Measurements from ENCODE around the gene TNIP2. TPM values are rescaled to one million over a fixed set of nuclear protein-coding genes. Genes with fewer than 3 reads are reported as not detected.
A peak's percentile ranks its signal among the peaks of the same experiment; 100 is the strongest.

The TNIP2 gene
- total and polyA plus RNA-seq, 2 of the 13 experiments (the other 11 are each of a cell fraction or from before 2014, with no cell fraction given): 25.6 to 38.0 TPM

GRCh38 chr4:2742081-2742822 is 13.9 kb downstream of the TNIP2 start:
- no peak overlapping the region for H3K27ac ChIP-seq (ENCODE audit: extremely low read length, insufficient read depth, low read length)
- BruUV-seq (replicated peaks): no TSS peak
- 98% methylated on average over 6 of the region's 27 CpGs for WGBS (ENCODE audit: low lambda C conversion rate)
- H3K9ac ChIP-seq (ENCODE audit: insufficient read depth, low read depth, low read length): no peak overlapping the region
- H3K4me3 ChIP-seq (replicated peaks in 1 of 3; ENCODE audit: insufficient read depth in 1 of 3, low read depth in 2 of 3, low read length in 3 of 3): no peak overlapping the region
- H3K4me2 ChIP-seq (ENCODE audit: low read depth, low read length): no peak overlapping the region
- intact Hi-C loops (cut with micrococcal nuclease; ENCODE audit: unreplicated experiment): no loop called here
- no peaks in the 10 kb centered on the region for H3K27me3 ChIP-seq (ENCODE audit: control insufficient read depth in 1 of 2, insufficient read depth in 2 of 2, low read length in 2 of 2)
- ATAC-seq (no peak; the same call in 2 of the 3 replicates), DNase-seq (ENCODE audit: low spot score) (no peak), FAIRE-seq (no peak)
- ChIA-PET CTCF (ENCODE audit: low intra/inter-chr PET ratio, low total read pairs) (no interaction called here), POLR2A (no interaction called here)
- H2AFZ ChIP-seq (ENCODE audit: low read length): no peak overlapping the region
- TF ChIP-seq JARID2 (CRISPR knock-in tag; IDR thresholded peaks at IDR 0.05; ENCODE audit: insufficient replicate concordance) (no peak), AGO2 (optimal IDR thresholded peaks at IDR 0.05; ENCODE audit: low read depth, low read length) (peak; percentile 48)
- H3K9me3 ChIP-seq (ENCODE audit: low read length): no peaks in the 10 kb centered on the region
- H3K79me2 ChIP-seq (ENCODE audit: insufficient read depth, low read length): no peaks in the 10 kb centered on the region
- H3K36me3 ChIP-seq (replicated peaks in 1 of 2; ENCODE audit: control insufficient read depth in 1 of 2, insufficient read depth in 2 of 2, low read length in 2 of 2): peaks cover 21 to 47% of the 10 kb centered on the region in 2 experiments
- no peaks in the 10 kb centered on the region for H3K4me1 ChIP-seq (ENCODE audit: insufficient read depth, low read length)
- in situ Hi-C loops (cut with HindIII; ENCODE audit: extremely low pct_ligation_motif_present, low pct_unique_long_range_greater_than_20kb): no loop called here
- no peaks in the 10 kb centered on the region for H4K20me1 ChIP-seq (ENCODE audit: insufficient read depth, low read length)

GRCh38 chr4:2741626-2742025 is 14.5 kb downstream of the TNIP2 start:
- ChIA-PET POLR2A (no interaction called here), CTCF (ENCODE audit: low intra/inter-chr PET ratio, low total read pairs) (no interaction called here)
- ATAC-seq (peak; percentile 10), DNase-seq (ENCODE audit: low spot score) (no peak), FAIRE-seq (no peak)
- WGBS (ENCODE audit: low lambda C conversion rate): 88% methylated on average over 9 of the region's 9 CpGs
- Histone ChIP-seq H3K36me3 (replicated peaks in 1 of 2; ENCODE audit: control insufficient read depth in 1 of 2, insufficient read depth in 2 of 2, low read length in 2 of 2) (peaks cover 17 to 41% of the 10 kb centered on the region in 2 experiments), H3K9ac (ENCODE audit: insufficient read depth, low read depth, low read length) (no peak overlapping the region), H3K27ac (ENCODE audit: extremely low read length, insufficient read depth, low read length) (no peak overlapping the region), H3K4me1 (ENCODE audit: insufficient read depth, low read length) (no peaks in the 10 kb centered on the region), H3K9me3 (ENCODE audit: low read length) (no peaks in the 10 kb centered on the region), H3K4me2 (ENCODE audit: low read depth, low read length) (no peak overlapping the region), H2AFZ (ENCODE audit: low read length) (no peak overlapping the region), H3K27me3 (ENCODE audit: control insufficient read depth in 1 of 2, insufficient read depth in 2 of 2, low read length in 2 of 2) (no peaks in the 10 kb centered on the region), H4K20me1 (ENCODE audit: insufficient read depth, low read length) (no peaks in the 10 kb centered on the region), H3K79me2 (ENCODE audit: insufficient read depth, low read length) (no peaks in the 10 kb centered on the region), H3K4me3 (replicated peaks in 1 of 3; ENCODE audit: insufficient read depth in 1 of 3, low read depth in 2 of 3, low read length in 3 of 3) (no peak overlapping the region)
- intact Hi-C loops (cut with micrococcal nuclease; ENCODE audit: unreplicated experiment): no loop called here
- BruUV-seq (replicated peaks): no TSS peak
- in situ Hi-C loops (cut with HindIII; ENCODE audit: extremely low pct_ligation_motif_present, low pct_unique_long_range_greater_than_20kb): no loop called here
- TF ChIP-seq MBNL3 (CRISPR knock-in tag; conservative IDR thresholded peaks at IDR 0.05): no peak
- TF ChIP-seq NBN (conservative IDR thresholded peaks at IDR 0.05): no peak
- no peak for TF ChIP-seq ZNF768 (CRISPR knock-in tag; IDR thresholded peaks at IDR 0.05)
- no peak for TF ChIP-seq ATF7-NPFF (CRISPR knock-in tag; IDR thresholded peaks at IDR 0.05; ENCODE audit: low read depth)
- TF ChIP-seq HDAC6 (IDR thresholded peaks at IDR 0.05; ENCODE audit: low read depth, low read length): no peak
- no peak for TF ChIP-seq ZNF367 (CRISPR knock-in tag; IDR thresholded peaks at IDR 0.05; ENCODE audit: borderline replicate concordance)
- TF ChIP-seq GZF1 (CRISPR knock-in tag; IDR thresholded peaks at IDR 0.05): no peak
- TF ChIP-seq MEF2D (CRISPR knock-in tag; IDR thresholded peaks at IDR 0.05): no peak
- TF ChIP-seq HES4 (CRISPR knock-in tag; IDR thresholded peaks at IDR 0.05; ENCODE audit: borderline replicate concordance): no peak
- no peak for TF ChIP-seq RNF2 (conservative IDR thresholded peaks at IDR 0.05; ENCODE audit: low read depth)
- TF ChIP-seq ZNF644 (CRISPR knock-in tag; IDR thresholded peaks at IDR 0.05; ENCODE audit: low read depth): no peak
- TF ChIP-seq REPIN1 (CRISPR knock-in tag; IDR thresholded peaks at IDR 0.05; ENCODE audit: borderline replicate concordance, low read depth): no peak
- TF ChIP-seq TOPORS (CRISPR knock-in tag; IDR thresholded peaks at IDR 0.05): no peak
- TF ChIP-seq HMGXB3 (CRISPR knock-in tag; IDR thresholded peaks at IDR 0.05; ENCODE audit: borderline replicate concordance): no peak
